DMS153 treated with DMSO at 0.1 percent for 48 hours (cell line): ENCODE measurements around the gene BACH2.
A peak's percentile ranks its signal among the peaks of the same experiment; 100 is the strongest.

Source experiments
- DNase-seq: peaks from one replicate; lab custom pipeline; 2025; ENCODE audit not compliant: unreplicated experiment; lab: John Stamatoyannopoulos, UW

Gene BACH2

DNA sequence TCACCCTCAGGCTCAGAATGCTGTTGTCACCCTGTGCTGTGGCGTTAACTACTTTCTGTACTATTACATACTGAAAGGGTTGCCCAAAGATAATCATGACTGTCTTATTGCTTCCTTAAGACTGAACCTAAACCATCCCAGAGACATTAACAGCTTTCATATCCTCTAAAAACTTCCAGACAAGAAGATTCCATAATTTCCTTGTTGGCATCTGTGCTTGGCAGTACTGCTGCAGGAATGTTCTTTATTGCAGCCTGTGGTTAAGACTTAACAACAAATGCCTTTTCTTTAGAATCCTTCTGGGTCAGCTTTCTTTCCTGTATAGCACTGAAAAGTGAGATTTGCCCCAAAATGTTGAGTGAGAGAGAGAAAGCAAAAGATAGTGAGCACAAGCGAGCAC lies 292.7 kb downstream of the BACH2 start:
- no peak for DNase-seq

DNA sequence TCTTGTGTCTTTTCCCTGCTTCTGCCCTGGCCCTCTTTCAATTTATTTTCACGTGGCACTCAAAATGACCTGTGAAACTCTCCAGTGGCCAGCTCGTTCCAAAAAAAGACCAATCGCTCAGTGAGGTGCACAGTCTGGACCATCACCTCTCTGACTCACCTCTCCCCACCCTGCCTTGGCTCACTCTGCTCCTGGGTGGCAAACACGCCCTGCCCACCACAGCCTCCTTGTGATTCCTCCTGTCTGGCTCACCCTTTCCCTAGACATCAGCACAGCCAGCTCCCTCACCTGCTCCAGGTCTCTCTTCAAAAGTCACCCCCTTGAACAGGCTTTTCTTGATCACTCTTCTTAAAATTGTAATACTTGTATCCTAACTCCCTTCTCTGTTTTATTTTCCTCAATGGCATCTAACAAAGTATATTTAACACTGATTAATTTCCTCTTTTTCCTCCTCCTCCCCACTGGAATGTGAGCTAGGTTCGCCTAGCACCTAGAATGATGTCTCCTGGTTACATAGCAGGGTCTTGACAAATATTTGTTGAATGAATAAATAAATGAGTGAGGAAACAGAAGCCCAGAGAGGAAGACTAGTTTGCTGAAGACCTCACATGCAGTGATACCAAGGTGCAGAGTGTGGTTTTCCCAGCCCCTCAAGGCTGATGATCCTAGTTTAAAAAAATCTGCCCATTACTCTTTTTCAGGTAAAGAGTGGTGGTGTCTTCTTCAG lies 293.4 kb downstream of the BACH2 start:
- no peak for DNase-seq

DNA sequence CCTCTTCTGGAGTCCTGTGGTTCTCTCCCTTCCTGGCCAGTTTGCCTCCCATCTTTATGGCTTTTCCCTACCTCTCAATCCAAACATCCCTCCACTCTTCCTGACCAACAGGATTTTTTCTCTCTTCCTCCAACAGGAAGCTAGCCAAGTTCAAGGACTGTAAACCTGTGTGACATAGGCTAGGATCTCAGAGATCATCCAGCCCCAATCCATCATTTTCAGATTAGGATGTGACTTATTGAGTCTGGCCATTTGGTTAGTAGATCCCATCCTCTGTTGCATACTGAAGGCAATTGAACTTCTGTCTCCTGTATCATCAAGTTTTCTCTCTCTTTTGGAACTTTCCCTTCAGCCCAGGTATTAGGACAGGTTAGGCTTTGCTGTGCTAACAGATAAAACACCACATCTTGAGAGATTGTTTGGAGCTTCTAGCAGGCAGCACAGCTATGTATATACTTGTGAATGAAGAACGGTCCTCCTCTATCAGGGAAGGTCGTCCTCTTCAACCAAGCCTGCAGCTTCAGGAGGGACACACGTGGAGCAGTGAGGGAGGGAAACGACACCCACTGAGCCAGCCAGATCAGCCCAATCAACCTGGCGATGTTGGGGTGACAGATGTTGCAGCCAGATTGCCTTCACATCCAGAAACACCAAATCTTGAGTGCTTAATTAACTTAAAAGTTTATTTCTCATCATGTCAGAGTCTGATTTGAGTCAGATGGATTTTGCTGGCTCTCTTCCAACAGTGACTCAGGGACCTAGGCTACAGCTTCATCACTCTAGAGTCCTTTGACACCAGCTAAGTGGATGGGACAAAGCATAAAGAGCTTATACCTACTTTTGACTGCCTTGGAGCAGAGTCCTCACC lies 295.5 kb downstream of the BACH2 start:
- DNase-seq, result no peak

DNA sequence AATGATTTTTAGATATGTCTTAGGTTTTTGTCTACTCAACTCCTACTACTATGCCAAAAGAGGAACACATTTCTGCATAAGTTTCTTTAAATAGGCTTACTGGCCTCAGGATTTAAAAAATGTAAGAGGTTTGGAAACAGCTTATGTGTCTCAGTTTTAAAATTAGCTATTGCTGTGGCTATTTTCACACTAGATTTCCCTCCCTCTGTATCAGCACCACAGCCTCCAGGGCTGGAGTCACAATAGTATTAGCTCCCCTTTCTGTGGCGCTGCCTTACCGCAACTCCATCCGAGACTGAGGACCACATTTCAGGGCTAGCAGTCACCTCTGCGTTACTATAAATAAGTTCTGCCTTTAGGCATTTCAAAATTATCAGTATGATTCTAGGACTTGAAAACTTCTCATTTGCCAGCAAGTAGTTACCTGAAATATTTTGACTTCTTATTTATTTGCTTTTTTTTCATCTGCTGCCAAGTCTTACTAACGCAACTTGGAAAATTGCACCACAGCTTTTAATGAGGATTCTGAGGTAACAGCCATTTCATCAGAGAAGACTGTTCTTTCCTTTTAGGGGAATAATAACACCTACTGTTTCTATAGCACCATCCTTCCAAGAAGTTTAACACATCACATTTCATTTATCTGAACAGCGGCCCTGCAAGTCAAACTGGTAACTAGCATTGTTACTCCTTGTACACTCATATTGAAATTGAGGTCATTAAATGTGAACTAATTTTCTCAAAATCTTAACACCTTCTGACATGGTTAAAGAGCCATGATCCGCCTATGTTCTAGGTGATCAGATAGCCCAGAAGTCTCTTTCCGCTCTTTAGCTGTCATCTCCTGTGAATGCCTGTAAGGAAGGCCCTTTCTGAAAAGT lies 296.5 kb downstream of the BACH2 start:
- DNase-seq, result no peak

DNA sequence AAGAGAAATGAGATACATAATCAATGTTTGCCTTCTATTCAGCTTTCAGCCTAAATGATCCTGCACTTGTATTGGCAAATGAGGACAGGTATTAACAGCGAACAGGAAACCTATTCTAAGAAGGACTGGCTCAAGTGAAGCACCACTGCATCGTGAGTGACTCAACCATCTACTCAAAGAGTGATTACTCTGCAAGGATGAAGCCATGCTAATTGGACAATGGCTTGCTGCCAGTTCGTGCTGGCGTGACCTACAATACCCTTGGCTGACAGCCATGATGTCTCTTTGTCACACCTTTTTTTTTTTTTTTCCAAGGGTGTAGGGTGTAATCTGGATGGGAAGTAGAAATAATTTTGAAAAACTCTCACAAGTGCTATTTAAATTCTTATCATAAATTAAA lies 297.5 kb downstream of the BACH2 start:
- peak; percentile 100 for DNase-seq

DNA sequence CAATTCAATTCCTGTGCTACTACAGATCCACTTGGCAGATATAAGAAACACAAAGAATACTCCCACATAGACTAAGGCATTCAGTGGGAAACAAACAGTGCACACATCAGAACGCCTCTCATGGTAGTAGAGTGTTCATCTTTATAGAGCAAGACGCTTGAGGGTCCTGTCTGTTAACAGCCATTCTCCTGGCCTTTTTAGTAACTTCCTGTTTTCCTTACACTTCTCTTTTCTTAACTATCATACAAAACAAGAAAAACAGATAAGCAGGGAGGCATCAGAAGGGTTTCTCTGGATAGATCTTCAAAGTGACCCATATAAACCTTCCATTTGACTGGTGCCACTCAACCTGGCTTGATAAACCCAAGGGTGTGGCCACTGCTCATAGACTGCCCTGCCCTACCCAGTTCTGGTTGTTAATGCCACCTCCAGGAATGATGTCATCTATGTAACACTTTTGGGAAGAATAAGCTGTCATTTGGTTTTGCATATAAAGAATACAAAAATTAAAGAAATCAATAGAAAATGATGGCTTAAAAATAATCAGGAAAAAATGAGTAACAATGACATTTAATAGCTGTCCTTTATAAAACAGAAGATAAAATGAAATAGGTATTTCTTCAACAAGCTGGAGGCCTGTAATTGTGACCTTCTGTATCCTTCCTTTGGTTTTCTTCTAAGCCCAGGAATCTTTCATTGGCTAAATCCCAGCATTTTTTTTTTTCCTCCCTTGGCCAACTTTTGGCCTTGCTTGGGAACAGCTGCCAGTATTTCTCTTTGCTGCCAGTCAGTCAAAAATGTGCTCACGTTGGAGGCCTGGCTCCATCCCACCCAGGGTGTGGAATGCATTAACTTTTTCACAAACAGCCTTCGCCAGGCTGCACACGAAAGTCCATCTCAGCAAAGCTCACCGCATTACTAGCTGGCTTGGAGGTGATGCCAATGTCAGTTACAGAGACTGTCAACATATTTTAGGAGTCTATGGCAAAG lies 298.9 kb downstream of the BACH2 start:
- DNase-seq, result no peak

DNA sequence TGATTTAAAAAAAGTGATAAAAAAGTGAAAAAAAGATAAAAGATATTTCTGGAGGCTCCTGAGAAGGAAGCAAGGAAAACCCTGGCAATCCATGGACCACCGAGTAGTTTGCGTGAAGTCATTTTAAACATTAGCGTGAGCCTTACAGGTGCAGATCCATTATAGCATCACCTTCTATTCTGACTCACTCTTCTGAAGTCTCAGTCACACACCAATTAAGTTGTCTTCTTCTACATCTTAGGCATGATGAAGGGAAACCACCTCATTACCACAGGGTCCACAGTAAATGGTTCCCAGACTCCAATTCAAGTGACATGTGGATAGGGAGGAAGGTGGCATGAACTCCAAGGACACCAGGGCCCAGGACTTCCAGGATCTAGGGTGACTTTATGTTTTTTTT lies 303.2 kb downstream of the BACH2 start:
- no peak for DNase-seq

DNA sequence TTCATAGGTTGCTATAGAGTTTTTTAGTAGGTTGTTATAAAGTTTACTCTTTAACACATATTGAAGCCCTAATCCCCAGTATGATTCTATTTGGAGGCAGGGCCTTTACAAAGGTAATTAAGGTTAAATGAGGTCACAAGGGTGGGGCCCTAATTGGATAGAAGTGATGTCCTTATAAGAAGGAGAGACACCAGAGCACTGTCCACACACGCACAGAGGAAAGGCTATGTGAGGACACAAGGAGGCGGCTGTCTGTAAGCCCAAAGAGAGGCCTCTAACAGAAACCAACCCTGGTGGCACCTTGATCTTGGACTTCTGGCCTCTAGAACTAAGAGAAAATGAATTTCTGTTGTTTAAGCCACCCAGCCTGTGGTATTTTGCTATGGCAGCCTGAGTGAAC lies 303.8 kb downstream of the BACH2 start:
- DNase-seq, result no peak

DNA sequence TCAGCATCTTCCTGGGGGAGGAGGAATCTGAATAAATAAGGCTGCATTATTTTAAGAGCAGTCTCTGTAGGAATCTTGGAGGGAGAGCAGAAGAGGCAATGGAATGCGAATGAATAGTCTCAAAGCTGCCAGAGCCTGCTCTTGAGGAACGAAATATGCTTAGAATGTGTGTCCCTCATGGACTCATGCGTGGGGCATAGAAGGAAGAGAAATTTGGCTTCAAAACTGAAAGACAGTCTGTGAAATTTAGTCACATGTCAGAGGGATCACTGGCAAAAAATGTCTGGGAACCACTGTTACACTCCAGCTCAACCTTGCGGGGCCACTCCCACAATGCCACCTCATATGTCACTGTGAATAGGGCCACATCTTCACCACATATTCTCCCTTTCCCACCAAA lies 306.9 kb downstream of the BACH2 start:
- DNase-seq, result no peak

DNA sequence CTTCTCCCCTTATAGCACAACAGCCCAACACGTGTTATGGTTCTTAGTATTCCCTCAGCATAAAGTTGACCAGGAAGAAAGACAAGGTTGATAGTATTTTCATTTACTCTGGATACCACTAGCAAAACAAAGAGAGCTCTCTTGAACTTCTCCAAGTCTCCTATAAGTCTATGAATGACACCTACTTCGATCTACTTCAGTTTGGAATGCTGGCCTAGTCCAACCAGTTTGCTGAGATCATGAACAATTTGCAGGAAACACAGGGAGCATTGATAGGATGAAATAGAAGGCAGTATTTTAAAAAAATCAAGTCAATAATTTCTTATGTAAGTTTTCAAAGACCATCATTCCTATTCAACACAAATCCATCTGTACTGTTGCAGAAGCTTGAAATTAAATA lies 308.8 kb downstream of the BACH2 start:
- DNase-seq, result no peak

DNA sequence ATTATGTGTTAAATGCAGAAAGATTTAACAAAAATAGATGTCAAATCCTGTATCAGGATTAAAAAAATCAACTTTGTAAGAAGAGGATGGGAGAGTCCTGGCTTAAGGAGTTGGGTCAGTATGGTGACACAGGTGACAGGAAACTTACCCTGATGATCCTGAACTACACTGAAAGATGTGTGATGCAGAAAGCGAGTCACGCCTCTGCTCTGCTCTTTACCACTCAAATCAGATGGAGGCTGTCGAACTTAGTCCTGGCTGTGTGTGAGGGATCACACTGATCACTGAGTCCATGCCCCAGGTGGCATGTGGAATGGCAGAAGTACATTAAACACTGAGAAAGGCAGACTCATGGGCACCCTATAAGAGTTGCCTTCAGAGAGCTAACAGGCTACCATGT lies 309.5 kb downstream of the BACH2 start:
- DNase-seq, result no peak

DNA sequence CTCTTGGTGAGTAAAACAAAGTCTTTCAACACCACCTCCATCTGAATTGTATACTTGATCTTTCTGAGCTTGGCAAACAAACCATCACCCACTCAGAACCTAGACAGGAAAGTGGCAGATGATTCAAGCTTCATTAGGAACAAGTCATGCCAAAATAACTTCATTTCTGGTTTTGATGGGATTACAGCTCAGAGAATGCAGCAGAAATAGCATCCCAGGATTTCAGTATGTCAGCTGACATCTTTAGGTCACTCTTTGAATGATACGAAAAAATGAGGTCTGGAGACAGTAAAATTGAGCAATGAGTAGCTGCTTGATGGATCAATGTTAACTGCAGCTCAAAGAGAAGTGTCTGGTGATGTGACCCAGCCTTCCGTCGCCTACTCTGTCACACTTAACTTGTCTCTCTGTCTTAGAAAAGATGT lies 310.0 kb downstream of the BACH2 start:
- DNase-seq, result no peak

DNA sequence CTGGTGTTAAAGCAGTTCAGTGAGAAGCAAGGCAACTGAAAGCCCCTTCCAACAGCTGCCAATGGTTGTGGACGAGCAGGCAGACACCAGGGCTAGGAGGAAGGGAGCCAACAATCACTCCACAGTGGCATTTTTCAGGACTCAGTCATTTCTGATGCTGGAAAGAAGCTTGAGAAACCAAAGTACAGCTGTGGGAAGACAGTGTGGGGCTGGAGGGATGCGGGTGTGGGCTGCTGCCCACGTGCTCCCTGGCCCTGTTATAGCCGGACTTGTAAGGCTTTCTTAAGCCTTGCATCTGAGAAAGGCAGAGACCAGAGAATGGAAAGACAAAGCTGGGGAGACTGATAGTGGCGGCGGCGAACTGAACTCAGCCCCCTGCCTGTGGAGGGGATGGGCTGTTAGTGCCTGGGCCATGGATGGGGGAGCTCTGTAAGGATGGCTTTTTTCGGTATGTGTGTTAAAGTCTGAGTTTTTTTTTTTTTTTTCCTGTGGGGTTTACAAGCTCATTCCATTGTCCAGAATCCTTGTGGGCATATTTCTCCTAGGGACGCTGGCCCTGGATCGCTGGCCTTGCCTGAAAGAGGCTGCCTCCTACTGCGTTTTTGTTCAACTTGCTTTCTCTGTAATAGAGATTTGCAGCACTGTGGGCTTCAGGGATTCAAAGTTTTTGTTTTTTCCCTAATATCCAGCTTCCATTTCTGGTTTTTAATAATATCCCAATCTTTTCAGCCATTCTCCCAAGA lies 310.7 kb downstream of the BACH2 start:
- DNase-seq, result no peak

DNA sequence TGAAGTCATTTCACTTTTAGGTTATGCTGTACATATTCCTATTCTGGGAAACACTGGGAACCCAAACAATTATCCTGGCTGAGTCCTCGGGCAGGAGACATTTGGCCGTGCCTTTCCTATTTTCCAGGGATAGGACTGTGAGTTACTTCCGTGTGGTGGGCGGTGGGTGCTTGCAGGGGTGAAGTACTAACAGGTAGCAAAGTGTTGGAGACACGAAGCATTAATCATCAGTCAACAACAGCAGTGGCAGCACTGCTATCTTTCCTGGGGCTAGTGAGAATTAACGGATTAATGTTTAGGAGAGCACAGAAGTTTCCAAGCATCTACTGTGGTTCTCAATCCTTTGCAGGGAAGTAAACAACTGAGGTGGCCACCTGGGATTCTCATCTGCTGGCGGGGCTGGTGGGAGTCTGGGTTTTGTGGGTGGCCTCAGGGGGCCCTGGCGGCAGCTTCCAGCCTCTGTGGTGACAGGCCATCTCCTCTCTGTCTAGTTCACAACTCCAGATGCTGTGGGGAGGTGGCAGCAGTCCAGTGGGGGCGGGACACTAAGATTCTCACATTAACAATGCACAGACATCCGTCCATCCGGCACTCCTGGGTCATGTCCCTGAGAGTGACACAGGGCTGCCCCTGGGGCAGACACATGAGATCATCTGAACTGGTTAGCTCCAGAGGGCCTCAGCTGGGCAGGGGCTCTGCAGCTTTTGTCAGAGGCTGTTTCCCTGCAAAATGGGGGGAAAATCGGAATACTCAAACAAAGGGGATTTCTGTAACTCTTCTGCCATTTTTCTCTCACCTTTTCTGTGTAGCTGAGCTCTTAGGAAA lies 311.5 kb downstream of the BACH2 start:
- DNase-seq, result peak; percentile 27

DNA sequence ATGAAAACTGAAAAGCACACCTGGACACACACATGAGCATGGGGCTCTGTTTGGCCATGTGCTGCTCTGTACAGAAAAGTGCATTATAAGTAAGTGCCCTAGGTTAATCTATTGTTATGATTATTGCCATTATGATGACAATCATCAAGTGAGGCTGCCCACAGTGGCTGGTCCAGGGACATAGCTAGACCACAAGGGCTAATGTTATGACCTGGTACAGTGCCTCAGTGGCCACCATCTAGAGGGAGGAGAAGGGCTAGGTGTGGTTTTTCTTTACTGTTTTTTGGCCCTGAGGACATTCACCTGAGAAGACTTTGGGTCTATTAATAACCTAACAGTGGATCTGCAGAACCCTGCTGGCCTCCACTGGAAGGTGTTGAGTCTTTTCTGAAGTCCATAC lies 316.3 kb downstream of the BACH2 start:
- no peak for DNase-seq

DNA sequence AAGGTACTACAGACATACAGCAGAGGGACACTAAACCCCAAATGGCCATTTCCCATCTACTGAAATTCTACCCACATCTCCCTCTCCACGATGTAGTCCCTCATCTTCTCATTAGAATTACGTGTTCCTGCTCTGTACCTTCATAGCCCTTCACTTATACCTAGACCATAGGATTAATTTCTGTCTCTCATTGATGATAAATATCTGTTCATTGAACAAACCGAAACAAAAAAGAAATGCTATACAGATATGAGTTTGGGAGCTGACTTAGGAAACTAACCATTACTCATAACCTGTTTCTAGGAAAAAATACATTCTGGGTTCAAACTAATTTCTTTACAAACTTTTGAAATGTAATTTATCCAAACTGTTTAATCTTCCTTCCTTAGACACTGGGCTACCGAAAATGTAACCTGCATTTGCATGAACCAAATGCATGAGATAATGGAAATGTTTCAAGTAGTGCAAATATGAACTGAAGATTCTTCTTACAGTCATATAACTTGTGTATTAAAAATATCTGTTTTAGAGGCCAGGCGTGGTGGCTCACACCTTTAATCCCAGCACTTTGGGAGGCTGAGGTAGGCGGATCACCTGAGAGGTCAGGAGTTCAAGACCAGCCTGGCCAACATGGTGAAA lies 317.0 kb downstream of the BACH2 start:
- DNase-seq, result no peak

DNA sequence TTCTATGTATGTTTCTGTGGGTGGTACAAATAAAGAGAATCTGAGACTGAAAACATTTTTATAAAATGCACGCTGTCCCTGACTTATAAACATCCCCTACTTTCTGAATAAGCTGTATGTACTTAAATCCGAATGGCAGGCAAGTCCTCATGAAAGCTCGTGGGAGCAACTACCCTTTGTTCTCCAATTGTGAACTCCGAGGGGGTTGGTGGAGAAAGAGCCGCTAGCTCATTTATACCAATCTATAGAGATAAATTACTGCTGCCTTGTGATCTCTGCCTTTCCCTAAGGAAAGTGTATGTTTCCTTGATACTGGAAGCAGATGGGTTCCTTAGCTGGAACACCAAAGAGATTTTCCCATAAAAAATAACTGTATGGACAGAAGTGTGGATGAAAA lies 317.9 kb downstream of the BACH2 start:
- peak; percentile 40 for DNase-seq
